A673 (cell line): Measurements from ENCODE around the gene DDIAS. TPM values are rescaled to one million over a fixed set of nuclear protein-coding genes. Genes with fewer than 3 reads are reported as not detected.

Source experiments
- BruUV-seq: library from RNA; stranded (reverse); fragments of 400-500 nt; replicated peaks from 2 replicates; lab custom pipeline; 2021; lab: Mats Ljungman, UMichigan
- CTCF ChIA-PET: fragments of 300-600 bp; sonication (Branson Sonifier 250); formaldehyde crosslinking; loops from one replicate; lab custom pipeline; 2022; ENCODE audit warnings: antibody characterized with exemption; lab: Charles Lee
- POLR2A ChIA-PET: fragments of 300-600 bp; sonication (Branson Sonifier 250); formaldehyde crosslinking; loops from one replicate; lab custom pipeline; 2022; ENCODE audit warnings: antibody characterized with exemption; ENCODE audit not compliant: low non-redundant PET; lab: Charles Lee
- DNase-seq: peaks from one replicate; pipeline ENCODE4 v3.0.0-alpha.2; 2015; ENCODE audit warnings: low spot score
- H3K27ac ChIP-seq: fragments of 200-600 bp; sonication (generic); 2 replicates; pipeline ENCODE4 v1.5.1; 2016; ENCODE audit warnings: mixed run types, low read depth, mild to moderate bottlenecking, mixed read lengths, antibody characterized with exemption, low read length; ENCODE audit not compliant: poor library complexity, severe bottlenecking
- H3K27me3 ChIP-seq: fragments of 200-600 bp; sonication (generic); replicated peaks from 2 replicates; pipeline ENCODE4 v1.6.1; 2017; ENCODE audit warnings: mixed run types, low read depth, mild to moderate bottlenecking, mixed read lengths, antibody characterized with exemption, low read length; ENCODE audit not compliant: insufficient read depth, poor library complexity
- H3K36me3 ChIP-seq: fragments of 200-600 bp; sonication (generic); 2 replicates; pipeline ENCODE4 v1.6.1; 2016; ENCODE audit warnings: mixed run types, mild to moderate bottlenecking, mixed read lengths, antibody characterized with exemption, low read length; ENCODE audit not compliant: insufficient read depth, poor library complexity, severe bottlenecking
- H3K4me1 ChIP-seq: fragments of 200-600 bp; sonication (generic); 2 replicates; pipeline ENCODE4 v1.6.1; 2017; ENCODE audit warnings: mixed run types, mild to moderate bottlenecking, mixed read lengths, antibody characterized with exemption, low read length; ENCODE audit not compliant: insufficient read depth, poor library complexity, severe bottlenecking
- H3K4me3 ChIP-seq: fragments of 200-600 bp; sonication (generic); 2 replicates; pipeline ENCODE4 v1.5.1; 2016; ENCODE audit warnings: low read depth, mixed run types, mild to moderate bottlenecking, mixed read lengths, low read length; ENCODE audit not compliant: poor library complexity, severe bottlenecking
- H3K9me3 ChIP-seq: fragments of 200-600 bp; sonication (generic); 2 replicates; pipeline ENCODE4 v1.6.1; 2016; ENCODE audit warnings: mixed run types, low read depth, mild to moderate bottlenecking, mixed read lengths, antibody characterized with exemption, low read length; ENCODE audit not compliant: poor library complexity, severe bottlenecking
- EZH2 ChIP-seq: fragments of 200-600 bp; sonication (generic); IDR thresholded peaks from 2 replicates; pipeline ENCODE4 v1.6.1; 2017; ENCODE audit warnings: borderline replicate concordance, low read depth, mild to moderate bottlenecking, mixed read lengths, antibody characterized with exemption, low read length; ENCODE audit not compliant: poor library complexity, severe bottlenecking
- intact Hi-C: fragments of 100-400 bp; cut with micrococcal nuclease; formaldehyde crosslinking; loops from one replicate; pipeline ENCODE4 v1.10.0; 2022; ENCODE audit not compliant: unreplicated experiment
- total RNA-seq: library from RNA; stranded (reverse); gene quantifications from 2 replicates; pipeline ENCODE4 v1.2.3, GENCODE V29; 2021
- TF ChIP-seq, protein P1 (sequence below): fragments of 300-800, 200-600 bp; sonication (generic); conservative IDR thresholded peaks from 2 replicates; pipeline ENCODE4 v1.5.1; 2017; ENCODE audit warnings: low read depth, mild to moderate bottlenecking, antibody characterized with exemption, low read length, moderate library complexity, mixed read lengths

The DDIAS gene
- total RNA-seq, 1 experiment from 2014 or later = 41.5 TPM

DNA sequence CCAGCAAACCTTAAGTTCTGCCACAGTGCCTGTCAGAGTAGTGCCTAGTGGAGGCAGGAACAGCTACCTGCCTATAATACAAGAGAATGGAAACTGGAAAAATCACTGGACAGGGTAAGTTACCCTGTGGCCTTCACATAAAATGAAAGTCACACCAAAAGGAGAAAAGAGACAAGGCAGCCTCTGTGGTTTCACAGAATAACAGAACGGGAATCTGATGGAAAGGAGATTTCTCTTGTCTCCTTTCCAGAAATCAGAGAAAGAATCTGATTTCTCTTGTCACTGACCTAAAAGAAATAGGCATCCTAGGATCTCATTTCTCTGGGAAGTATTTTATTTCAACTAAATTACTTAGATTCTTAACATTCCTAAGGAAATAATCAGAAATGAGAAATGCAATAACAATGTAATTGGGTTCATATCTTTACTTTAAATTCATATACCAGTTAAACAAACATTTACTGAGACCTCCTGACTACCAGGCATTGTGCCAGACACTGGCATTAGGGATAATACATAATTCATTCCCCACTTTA is 42.9 kb upstream of the DDIAS start:
- peak overlapping the region; percentile 68 for H3K27ac ChIP-seq
- no TSS peak for BruUV-seq
- POLR2A ChIA-PET = no interaction called here
- no peaks in the 10 kb centered on the region for H3K36me3 ChIP-seq
- peak; percentile 75 for DNase-seq
- H3K9me3 ChIP-seq = no peaks in the 10 kb centered on the region
- H3K4me1 ChIP-seq = peaks cover 15% of the 10 kb centered on the region
- no peak overlapping the region for H3K4me3 ChIP-seq
- intact Hi-C loops = no loop called here
- CTCF ChIA-PET = interaction anchor here (0.9 kb wide), 1 partner anchor 9 kb away, joined by 8 read pairs; no protein-coding TSS in a partner anchor
- H3K27me3 ChIP-seq = no peaks in the 10 kb centered on the region
- TF ChIP-seq, protein P1, sequence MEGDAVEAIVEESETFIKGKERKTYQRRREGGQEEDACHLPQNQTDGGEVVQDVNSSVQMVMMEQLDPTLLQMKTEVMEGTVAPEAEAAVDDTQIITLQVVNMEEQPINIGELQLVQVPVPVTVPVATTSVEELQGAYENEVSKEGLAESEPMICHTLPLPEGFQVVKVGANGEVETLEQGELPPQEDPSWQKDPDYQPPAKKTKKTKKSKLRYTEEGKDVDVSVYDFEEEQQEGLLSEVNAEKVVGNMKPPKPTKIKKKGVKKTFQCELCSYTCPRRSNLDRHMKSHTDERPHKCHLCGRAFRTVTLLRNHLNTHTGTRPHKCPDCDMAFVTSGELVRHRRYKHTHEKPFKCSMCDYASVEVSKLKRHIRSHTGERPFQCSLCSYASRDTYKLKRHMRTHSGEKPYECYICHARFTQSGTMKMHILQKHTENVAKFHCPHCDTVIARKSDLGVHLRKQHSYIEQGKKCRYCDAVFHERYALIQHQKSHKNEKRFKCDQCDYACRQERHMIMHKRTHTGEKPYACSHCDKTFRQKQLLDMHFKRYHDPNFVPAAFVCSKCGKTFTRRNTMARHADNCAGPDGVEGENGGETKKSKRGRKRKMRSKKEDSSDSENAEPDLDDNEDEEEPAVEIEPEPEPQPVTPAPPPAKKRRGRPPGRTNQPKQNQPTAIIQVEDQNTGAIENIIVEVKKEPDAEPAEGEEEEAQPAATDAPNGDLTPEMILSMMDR = no peak
- TF ChIP-seq EZH2 = no peak

DNA sequence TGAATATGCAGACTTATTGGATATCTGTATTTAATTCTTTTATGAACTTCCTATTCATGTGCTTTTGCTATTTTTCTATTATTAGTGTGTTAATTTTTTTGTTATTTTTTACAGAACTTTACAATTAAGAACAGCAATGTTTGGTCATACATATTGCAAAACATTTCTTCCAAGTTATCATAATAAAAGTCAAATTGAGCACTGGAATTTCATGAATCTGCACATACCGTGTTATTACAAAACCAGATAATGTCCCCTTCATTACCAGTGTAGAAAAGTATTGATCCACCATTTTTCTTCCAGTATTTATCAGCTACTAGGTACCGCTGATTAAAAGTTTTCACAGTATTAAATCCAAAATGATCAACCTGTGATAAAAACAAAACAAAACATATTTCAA is 41.8 kb upstream of the DDIAS start:
- CTCF ChIA-PET = no interaction called here
- Histone ChIP-seq H3K36me3 (no peaks in the 10 kb centered on the region), H3K9me3 (no peaks in the 10 kb centered on the region), H3K27ac (no peak overlapping the region), H3K4me3 (no peak overlapping the region), H3K27me3 (no peaks in the 10 kb centered on the region), H3K4me1 (peaks cover 18% of the 10 kb centered on the region)
- intact Hi-C loops = no loop called here
- TF ChIP-seq, protein P1 = no peak
- no peak for TF ChIP-seq EZH2
- POLR2A ChIA-PET = no interaction called here
- no peak for DNase-seq
- no TSS peak for BruUV-seq

DNA sequence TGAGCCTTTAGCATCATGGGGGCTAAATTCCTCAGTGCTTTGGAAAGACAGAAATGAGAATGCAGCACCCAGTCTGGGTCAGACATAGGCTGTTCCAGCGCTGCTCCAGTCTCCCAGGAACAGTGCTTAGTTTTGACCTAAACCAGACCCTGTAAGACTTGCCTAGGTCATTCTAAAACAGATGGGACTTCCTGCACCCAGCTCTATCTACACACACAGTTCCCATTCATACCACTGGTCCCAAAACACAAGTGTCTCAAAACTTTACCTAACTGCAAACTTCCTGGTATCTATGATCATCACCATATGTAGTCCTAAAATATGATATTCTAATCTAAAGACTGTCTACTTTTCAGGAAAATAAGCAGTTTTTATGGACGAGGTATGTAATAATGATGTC is 39.2 kb upstream of the DDIAS start:
- intact Hi-C loops = no loop called here
- Histone ChIP-seq H3K9me3 (no peaks in the 10 kb centered on the region), H3K4me3 (no peak overlapping the region), H3K36me3 (no peaks in the 10 kb centered on the region), H3K4me1 (peaks cover 22% of the 10 kb centered on the region), H3K27ac (no peak overlapping the region), H3K27me3 (no peaks in the 10 kb centered on the region)
- no peak for TF ChIP-seq EZH2
- TF ChIP-seq, protein P1 = no peak
- no TSS peak for BruUV-seq
- DNase-seq = no peak
- ChIA-PET CTCF (interaction anchor here (0.7 to 1.5 kb wide), 2 partner anchors 86 to 144 kb away, joined by 4 to 5 read pairs; no protein-coding TSS in a partner anchor), POLR2A (no interaction called here)
